H1 (cell line): ENCODE data around the gene PTGES2. TPM values are rescaled to one million over a fixed set of nuclear protein-coding genes. Genes with fewer than 3 reads are reported as not detected.

Source experiments
- CTCF ChIA-PET: fragments of 300-600 bp; sonication (Branson Sonifier 250); formaldehyde crosslinking; loops from one replicate; lab custom pipeline; 2021; ENCODE audit not compliant: partially characterized antibody; lab: Charles Lee
- POLR2A ChIA-PET: fragments of 300-600 bp; sonication (Branson Sonifier 250); formaldehyde crosslinking; loops from one replicate; lab custom pipeline; 2021; ENCODE audit warnings: inconsistent platforms; ENCODE audit not compliant: partially characterized antibody; lab: Charles Lee
- DNase-seq, 2 experiments: peaks; one replicate each; pipeline versions ENCODE4 v3.0.0 to v3.0.0-alpha.2; 2010 to 2022; ENCODE audit warnings: low spot score in 2 of 2, low read depth in 1 of 2, mixed read lengths in 1 of 2
- FAIRE-seq: peaks from 2 replicates; lab custom pipeline; 2011; peaks lifted over from hg19 to GRCh38; lab: Jason Lieb, UNC
- H2AFZ ChIP-seq: 2 replicates; pipeline ENCODE4 v1.8.1; 2012; ENCODE audit warnings: low read length, inconsistent platforms
- H2AK5ac ChIP-seq: 2 replicates; pipeline ENCODE4 v1.6.1; 2013; ENCODE audit warnings: low read depth, low read length
- H2BK120ac ChIP-seq: replicated peaks from 2 replicates; pipeline ENCODE3; 2013; ENCODE audit warnings: low read depth, low read length, inconsistent platforms
- H2BK12ac ChIP-seq: 2 replicates; pipeline ENCODE4 v1.6.1; 2013; ENCODE audit warnings: low read depth, low read length
- H2BK15ac ChIP-seq: 2 replicates; pipeline ENCODE4 v1.6.1; 2013; ENCODE audit warnings: low read length
- H2BK20ac ChIP-seq: 2 replicates; pipeline ENCODE4 v1.6.1; 2013; ENCODE audit warnings: low read length
- H2BK5ac ChIP-seq: 2 replicates; pipeline ENCODE4 v1.6.1; 2013; ENCODE audit warnings: low read depth, low read length
- H3K14ac ChIP-seq: 2 replicates; pipeline ENCODE4 v1.6.1; 2013; ENCODE audit warnings: inconsistent platforms; ENCODE audit not compliant: insufficient read length
- H3K18ac ChIP-seq: 2 replicates; pipeline ENCODE4 v1.6.1; 2013; ENCODE audit warnings: low read length; ENCODE audit errors: extremely low read depth
- H3K23ac ChIP-seq: 2 replicates; pipeline ENCODE4 v1.6.1; 2013; ENCODE audit warnings: inconsistent platforms; ENCODE audit not compliant: insufficient read length
- H3K23me2 ChIP-seq: 2 replicates; pipeline ENCODE4 v1.6.1; 2013; ENCODE audit warnings: low read depth, low read length
- H3K27ac ChIP-seq: 2 replicates; pipeline ENCODE4 v1.6.1; 2011; ENCODE audit warnings: low read depth, low read length, inconsistent platforms
- H3K27me3 ChIP-seq, 4 experiments: replicated peaks in 1 of 4; 1 replicate in 1 of 4; 2 replicates in 3 of 4; pipeline versions ENCODE4 v1.6.1 to v1.8.1; 2011 to 2013; ENCODE audit warnings: low read length in 3 of 4, mild to moderate bottlenecking in 3 of 4, inconsistent platforms in 2 of 4, mixed read lengths in 2 of 4, moderate library complexity in 1 of 4; ENCODE audit not compliant: control insufficient read depth in 3 of 4, insufficient read depth in 3 of 4; ENCODE audit errors: extremely low read depth in 1 of 4
- H3K36me3 ChIP-seq, 4 experiments: 2 replicates each; pipeline versions ENCODE4 v1.6.1 to v1.8.1; 2011 to 2013; ENCODE audit warnings: mild to moderate bottlenecking in 4 of 4, low read length in 3 of 4, moderate library complexity in 2 of 4, control low read depth in 1 of 4, inconsistent platforms in 1 of 4; ENCODE audit not compliant: insufficient read depth in 4 of 4, control insufficient read depth in 2 of 4
- H3K4ac ChIP-seq: replicated peaks from 2 replicates; pipeline ENCODE3; 2013; ENCODE audit warnings: low read length, low read depth, mixed read lengths, inconsistent platforms; ENCODE audit not compliant: insufficient read length
- H3K4me1 ChIP-seq, 4 experiments: replicated peaks in 1 of 4; 1 replicate in 1 of 4; 2 replicates in 3 of 4; pipeline versions ENCODE4 v1.6.1 to v1.8.1; 2011 to 2013; ENCODE audit warnings: low read length in 3 of 4, inconsistent platforms in 2 of 4, mixed read lengths in 1 of 4; ENCODE audit not compliant: insufficient read depth in 4 of 4, control insufficient read depth in 3 of 4
- H3K4me2 ChIP-seq, 2 experiments: 2 replicates each; pipeline versions ENCODE4 v1.6.1 to v1.8.1; 2011 to 2013; ENCODE audit warnings: low read depth in 2 of 2, low read length in 2 of 2, control low read depth in 1 of 2, inconsistent platforms in 1 of 2, mild to moderate bottlenecking in 1 of 2; ENCODE audit not compliant: insufficient read depth in 1 of 2
- H3K4me3 ChIP-seq, 4 experiments: fragments of 200-600, 300-600 bp in 1 of 4; sonication (generic), shearing (Covaris generic), sonication (Bioruptor Twin) in 1 of 4; 2 replicates each; pipeline versions ENCODE4 v1.5.1 to v1.8.1; 2011 to 2016; ENCODE audit warnings: low read length in 4 of 4, low read depth in 3 of 4, control low read depth in 2 of 4, inconsistent platforms in 2 of 4, mild to moderate bottlenecking in 2 of 4, mixed read lengths in 1 of 4, moderate library complexity in 1 of 4; ENCODE audit not compliant: insufficient read depth in 2 of 4; ENCODE audit errors: extremely low read depth in 1 of 4
- H3K56ac ChIP-seq: replicated peaks from 2 replicates; pipeline ENCODE3; 2013; ENCODE audit warnings: low read depth, mild to moderate bottlenecking, mixed read lengths, low read length, inconsistent platforms; ENCODE audit not compliant: insufficient read length
- H3K79me1 ChIP-seq: 2 replicates; pipeline ENCODE4 v1.6.1; 2013; ENCODE audit warnings: low read depth, low read length, control low read depth
- H3K79me2 ChIP-seq, 2 experiments: 2 replicates each; pipeline versions ENCODE4 v1.6.1 to v1.8.1; 2012 to 2013; ENCODE audit warnings: low read length in 2 of 2, mild to moderate bottlenecking in 2 of 2, inconsistent platforms in 1 of 2; ENCODE audit not compliant: insufficient read depth in 2 of 2, control insufficient read depth in 1 of 2
- H3K9ac ChIP-seq, 4 experiments: replicated peaks in 1 of 4; 1 replicate in 1 of 4; 2 replicates in 3 of 4; pipeline versions ENCODE4 v1.6.1 to v1.8.1; 2011 to 2013; ENCODE audit warnings: low read depth in 3 of 4, low read length in 3 of 4, control low read depth in 2 of 4, mild to moderate bottlenecking in 2 of 4, moderate library complexity in 2 of 4, inconsistent platforms in 1 of 4; ENCODE audit errors: extremely low read depth in 1 of 4
- H3K9me3 ChIP-seq, 2 experiments: 2 replicates each; pipeline versions ENCODE4 v1.6.1 to v1.8.1; 2012 to 2013; ENCODE audit warnings: mild to moderate bottlenecking in 2 of 2, moderate library complexity in 2 of 2, control low read depth in 1 of 2, inconsistent platforms in 1 of 2, low read depth in 1 of 2, low read length in 1 of 2, mixed read lengths in 1 of 2; ENCODE audit not compliant: insufficient read depth in 2 of 2
- H4K20me1 ChIP-seq, 2 experiments: replicated peaks in 1 of 2; 2 replicates each; pipeline versions ENCODE3 to v1.8.1; 2011 to 2013; ENCODE audit warnings: inconsistent platforms in 2 of 2, low read length in 2 of 2, mild to moderate bottlenecking in 1 of 2; ENCODE audit not compliant: insufficient read depth in 2 of 2, control insufficient read depth in 1 of 2
- H4K5ac ChIP-seq: 2 replicates; pipeline ENCODE4 v1.6.1; 2013; ENCODE audit warnings: low read length, low read depth, mixed read lengths, inconsistent platforms; ENCODE audit not compliant: insufficient read length
- H4K8ac ChIP-seq: 2 replicates; pipeline ENCODE4 v1.8.0; 2013; ENCODE audit warnings: mild to moderate bottlenecking, moderate library complexity, low read length, inconsistent platforms; ENCODE audit not compliant: insufficient read depth; ENCODE audit errors: extremely low read depth
- H4K91ac ChIP-seq: replicated peaks from 2 replicates; pipeline ENCODE3; 2013; ENCODE audit warnings: low read length, mixed read lengths, inconsistent platforms; ENCODE audit not compliant: insufficient read length
- ASH2L ChIP-seq: fragments of 200-600, 300-600 bp; sonication (generic); IDR thresholded peaks from one replicate; pipeline ENCODE4 v1.7.1; 2017; ENCODE audit warnings: low read length
- BRCA1 ChIP-seq: IDR thresholded peaks from 2 replicates; pipeline ENCODE4 v1.6.1; 2012; ENCODE audit warnings: low read depth, low read length, improper control_type of control experiment
- CEBPB ChIP-seq: IDR thresholded peaks from 2 replicates; pipeline ENCODE4 v1.6.1; 2012; ENCODE audit warnings: low read depth, low read length
- CREB1 ChIP-seq: IDR thresholded peaks from 2 replicates; pipeline ENCODE4 v1.6.1; 2012; ENCODE audit warnings: inconsistent platforms
- EP300 ChIP-seq, 2 experiments: IDR thresholded peaks; 1 replicate in 1 of 2; 2 replicates in 1 of 2; pipeline ENCODE4 v1.6.1; 2011 to 2012; ENCODE audit warnings: low read depth in 2 of 2, low read length in 2 of 2, mild to moderate bottlenecking in 2 of 2, borderline replicate concordance in 1 of 2, inconsistent platforms in 1 of 2, moderate library complexity in 1 of 2
- FOSL1 ChIP-seq: IDR thresholded peaks from 2 replicates; pipeline ENCODE4 v1.6.1; 2011; ENCODE audit warnings: mild to moderate bottlenecking, low read depth, low read length, moderate library complexity; ENCODE audit not compliant: insufficient read depth
- KDM1A ChIP-seq: fragments of 200-600, 300-600 bp; sonication (generic); IDR thresholded peaks from 2 replicates; pipeline ENCODE4 v1.7.1; 2016; ENCODE audit warnings: mild to moderate bottlenecking, low read length, borderline replicate concordance
- RAD21 ChIP-seq, 2 experiments: IDR thresholded peaks in 1 of 2; conservative IDR thresholded peaks in 1 of 2; 2 replicates each; pipeline ENCODE4 v1.6.1; 2011; ENCODE audit warnings: low read depth in 2 of 2, low read length in 2 of 2, improper control_type of control experiment in 1 of 2, inconsistent platforms in 1 of 2, mild to moderate bottlenecking in 1 of 2, moderate library complexity in 1 of 2
- RNF2 ChIP-seq: fragments of 200-900, 300-1000 bp; sonication (generic); IDR thresholded peaks from 2 replicates; pipeline ENCODE4 v1.7.1; 2016; ENCODE audit warnings: borderline replicate concordance, low read depth, mild to moderate bottlenecking, antibody characterized with exemption, low read length; ENCODE audit not compliant: poor library complexity, severe bottlenecking; ENCODE audit errors: missing control alignments
- whole genome bisulfite sequencing, 2 experiments: shearing (Covaris generic) in 1 of 2; methylation state at CpG; one replicate each; pipeline versions ENCODE4 v1.1.6 to v1.1.7; 2013 to 2015; ENCODE audit warnings: low lambda C conversion rate in 2 of 2, mixed read lengths in 2 of 2, inconsistent platforms in 1 of 2, low coverage in 1 of 2, missing lambda C conversion rate in 1 of 2; ENCODE audit not compliant: insufficient replicate concordance in 2 of 2, insufficient coverage in 1 of 2, insufficient read length in 1 of 2; ENCODE audit errors: extremely low coverage in 1 of 2, missing lambda C conversion rate in 1 of 2; 5-methylcytosine and 5-hydroxymethylcytosine counted together
- polyA plus RNA-seq, 7 experiments: library from polyadenylated mRNA; depleted of rRNA in 3 of 7; stranded (reverse) in 5 of 7; unstranded in 2 of 7; fragments of >200 nt in 5 of 7; fragments of 200-250 nt in 2 of 7; gene quantifications; 1 replicate in 5 of 7; 2 replicates in 1 of 7; 4 replicates in 1 of 7; pipeline versions ENCODE4 v1.2.1 to v1.2.3, GENCODE V29; 2011 to 2013; ENCODE audit warnings: missing spikeins in 2 of 7, mixed read lengths in 2 of 7
- total RNA-seq: library from RNA; stranded (reverse); fragmentation: NEBNext Ultra II Directional; extraction: Animal tissue kit (Norgen Biotek cat#: 25700); gene quantifications from 2 replicates; pipeline ENCODE4 v1.2.1, GENCODE V29; 2021
- TF ChIP-seq, protein P1 (sequence below): IDR thresholded peaks from 2 replicates; pipeline ENCODE4 v1.6.1; 2011; ENCODE audit warnings: low read depth, mild to moderate bottlenecking, low read length; ENCODE audit not compliant: insufficient read depth

The PTGES2 gene
- total and polyA plus RNA-seq, 2 of the 8 experiments (the other 6 are each of a cell fraction or from before 2014, with no cell fraction given), result 80.7 to 81.2 TPM

DNA sequence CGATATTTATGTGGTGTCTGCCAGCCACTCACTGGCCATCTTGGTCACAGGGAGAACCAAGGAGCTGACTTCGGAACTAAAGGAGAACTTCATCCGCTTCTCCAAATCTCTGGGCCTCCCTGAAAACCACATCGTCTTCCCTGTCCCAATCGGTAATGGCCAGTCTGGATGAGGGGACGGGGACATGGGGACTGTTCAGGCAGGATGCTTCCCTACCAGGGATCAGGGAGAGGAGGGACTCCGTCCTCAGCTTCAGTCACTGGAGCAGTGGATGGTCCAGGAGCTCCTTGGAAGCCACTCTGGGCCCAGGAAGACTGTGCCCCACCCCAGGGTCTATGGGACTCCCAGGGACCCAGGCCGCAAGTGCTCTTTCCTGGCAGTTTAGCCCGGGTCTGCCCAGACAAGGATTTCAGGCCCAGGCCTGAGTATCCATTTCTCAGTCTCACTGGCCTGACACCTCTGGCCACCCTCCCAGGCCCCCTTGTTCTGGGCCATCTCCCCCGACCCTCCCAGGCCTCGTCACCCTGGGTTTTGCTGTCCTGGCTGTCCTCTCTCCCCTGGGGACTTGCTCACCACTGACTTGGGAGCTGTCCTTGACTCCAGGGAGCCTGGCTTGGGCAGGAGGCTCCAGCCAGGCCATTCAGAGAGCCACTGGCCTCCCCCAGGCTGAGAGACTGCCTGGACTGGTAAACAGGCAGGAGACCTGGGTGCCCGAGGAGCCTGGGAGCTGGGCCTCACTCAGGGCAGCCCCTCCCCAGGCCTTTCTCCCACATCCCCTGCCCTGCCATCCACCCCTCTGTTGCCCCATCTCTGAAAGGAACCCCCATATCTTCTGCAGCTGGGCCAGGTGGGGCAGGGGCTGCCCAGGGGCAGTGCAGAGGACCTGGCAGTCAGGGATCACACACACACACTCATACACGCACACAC is 24.9 kb upstream of the PTGES2 start:
- Histone ChIP-seq H3K56ac (no peak overlapping the region), H2BK20ac (no peak overlapping the region), H3K23me2 (no peaks in the 10 kb centered on the region), H3K4ac (no peak overlapping the region), H2BK12ac (peak overlapping the region; percentile 28; the same call in 1 of the 2 replicates), H2BK15ac (no peak overlapping the region), H3K4me2 (no peak overlapping the region), H3K27ac (no peak overlapping the region), H3K36me3 (no peaks in the 10 kb centered on the region), H4K20me1 (no peaks in the 10 kb centered on the region), H3K18ac (no peak overlapping the region), H2AK5ac (no peak overlapping the region), H3K23ac (no peak overlapping the region), H4K5ac (no peak overlapping the region), H3K9ac (no peak overlapping the region), H3K4me1 (peaks cover 0 to 8% (median 3%) of the 10 kb centered on the region in 4 experiments; a peak in 5 of 7 replicates), H3K9me3 (no peaks in the 10 kb centered on the region), H2AFZ (no peak overlapping the region), H2BK120ac (no peak overlapping the region), H3K79me2 (no peaks in the 10 kb centered on the region), H4K8ac (no peak overlapping the region; the same call in 1 of the 2 replicates), H4K91ac (no peak overlapping the region), H3K27me3 (no peaks in the 10 kb centered on the region; a peak in 2 of 7 replicates), H3K79me1 (no peaks in the 10 kb centered on the region), H3K14ac (no peak overlapping the region), H2BK5ac (no peak overlapping the region), H3K4me3 (no peak overlapping the region)
- ChIA-PET CTCF (interaction anchor here (0.7 to 6.1 kb wide), 5 partner anchors 9 to 101 kb away, joined by 3 to 74 read pairs (median 9); partner anchors contain the start of gene PTGES2), POLR2A (interaction anchor here (2.1 kb wide), 1 partner anchor 24 kb away, joined by 7 read pairs; no protein-coding TSS in a partner anchor)
- FAIRE-seq (no peak), DNase-seq (no peak)
- WGBS, 2 experiments, result 87% methylated on average over 11 of the region's 13 CpGs; no CpG with 5 or more reads in 1 of the 2 experiments
- no peak for TF ChIP-seq FOSL1
- no peak for TF ChIP-seq RAD21 (IDR thresholded peaks at IDR 0.05 in 1 of 2, conservative IDR thresholded peaks at IDR 0.05 in 1 of 2; ENCODE audit: low read depth in 2 of 2, low read length in 2 of 2)
- no peak for TF ChIP-seq EP300 (IDR thresholded peaks at IDR 0.05; ENCODE audit: borderline replicate concordance in 1 of 2, low read depth in 2 of 2, low read length in 2 of 2)
- no peak for TF ChIP-seq RNF2
- TF ChIP-seq CEBPB, result no peak
- TF ChIP-seq, protein P1, sequence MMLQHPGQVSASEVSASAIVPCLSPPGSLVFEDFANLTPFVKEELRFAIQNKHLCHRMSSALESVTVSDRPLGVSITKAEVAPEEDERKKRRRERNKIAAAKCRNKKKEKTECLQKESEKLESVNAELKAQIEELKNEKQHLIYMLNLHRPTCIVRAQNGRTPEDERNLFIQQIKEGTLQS, result no peak
- TF ChIP-seq KDM1A, result no peak
- TF ChIP-seq BRCA1, result no peak
- no peak for TF ChIP-seq ASH2L
- no peak for TF ChIP-seq CREB1
